GM12891 (cell line): ENCODE data around the gene PRELID1. TPM values are rescaled to one million over a fixed set of nuclear protein-coding genes. Genes with fewer than 3 reads are reported as not detected.
"Not testable (repeated sequence)": the region's sequence is repeated elsewhere in the genome, so short reads cannot be mapped to it uniquely, and the experiment has no call there.

Source experiments
- DNase-seq: peaks from one replicate; pipeline ENCODE4 v3.0.0; 2011; ENCODE audit warnings: low spot score; ENCODE audit not compliant: insufficient read length
- FAIRE-seq: peaks from 2 replicates; lab custom pipeline; 2011; peaks lifted over from hg19 to GRCh38; lab: Jason Lieb, UNC
- PAX5 ChIP-seq: IDR thresholded peaks from 2 replicates; pipeline ENCODE4 v1.6.1; 2011; ENCODE audit warnings: low read length, moderate library complexity, mild to moderate bottlenecking; ENCODE audit not compliant: insufficient read depth, severe bottlenecking
- POLR2A ChIP-seq: IDR thresholded peaks from 2 replicates; pipeline ENCODE4 v1.6.1; 2011; ENCODE audit warnings: low read depth, low read length, control low read depth
- POLR2AphosphoS5 ChIP-seq: IDR thresholded peaks from 2 replicates; pipeline ENCODE4 v1.6.1; 2011; ENCODE audit warnings: low read depth, low read length, control low read depth
- POU2F2 ChIP-seq: IDR thresholded peaks from 2 replicates; pipeline ENCODE4 v1.6.1; 2011; ENCODE audit warnings: low read depth, mild to moderate bottlenecking, control low read depth, low read length, moderate library complexity
- SPI1 ChIP-seq: IDR thresholded peaks from 2 replicates; pipeline ENCODE4 v1.6.1; 2011; ENCODE audit warnings: low read depth, low read length, control low read depth
- TAF1 ChIP-seq: IDR thresholded peaks from 2 replicates; pipeline ENCODE4 v1.6.1; 2011; ENCODE audit warnings: low read depth, low read length, control low read depth
- polyA plus RNA-seq: library from polyadenylated mRNA; unstranded; fragments of >200 nt; gene quantifications from one replicate; pipeline ENCODE4 v1.2.1, GENCODE V29; 2012; ENCODE audit warnings: low read depth, missing spikeins, inconsistent platforms; ENCODE audit not compliant: missing spikeins

PRELID1 gene
- polyA plus RNA-seq = 175 TPM

DNA sequence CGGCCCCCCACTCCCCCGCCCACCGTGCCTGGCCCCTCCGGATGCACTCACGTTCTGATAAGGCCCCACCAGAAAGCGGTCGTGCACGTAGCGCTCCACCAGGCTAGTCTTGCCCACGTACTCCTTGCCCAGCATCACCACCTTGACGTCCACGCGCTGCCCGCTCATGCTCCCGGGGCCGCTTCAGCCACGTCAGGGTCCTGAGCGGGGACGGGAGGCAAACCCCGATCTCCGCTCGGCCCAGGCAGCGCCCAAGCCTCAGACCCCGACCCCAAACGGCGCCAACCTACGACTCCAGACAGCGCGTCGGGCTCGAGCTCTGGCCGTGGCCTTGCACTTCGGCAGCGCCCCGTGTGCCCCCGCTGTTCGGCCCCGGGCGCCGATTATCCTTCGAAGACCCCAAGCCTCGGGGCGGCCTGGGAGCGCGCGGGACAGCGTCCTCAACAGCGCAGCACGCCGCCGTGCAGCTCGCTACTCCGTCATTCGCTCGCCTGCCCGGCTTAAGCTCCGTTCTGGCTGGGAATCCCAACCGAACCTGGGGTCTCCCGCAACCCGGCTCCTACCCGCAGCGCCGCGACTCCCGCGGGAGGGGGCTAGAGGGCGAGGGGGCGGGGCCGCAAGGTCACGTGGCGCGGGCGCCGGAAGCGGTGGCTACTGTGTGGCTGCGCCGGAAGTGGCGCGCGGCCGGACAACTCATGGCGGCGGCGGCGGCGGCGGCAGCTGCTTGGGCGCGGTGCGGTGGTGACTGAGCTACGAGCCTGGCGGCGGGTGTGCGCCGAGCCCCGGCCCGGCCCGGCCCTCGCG lies at the start of gene PRELID1, which contains the start of gene RAB24:
Gene PRELID1 (plus strand): TSS at position 679 of the 804 bp plus-strand sequence. CDS start 187 bp downstream, outside the sequence.
Gene RAB24 (minus strand): TSS at position 599 of the 804 bp plus-strand sequence. CDS start 431 bp downstream, at position 168.
- peak; percentile 88 for DNase-seq
- TF ChIP-seq POLR2A = peak; percentile 54; the same call in 1 of the 2 replicates
- no peak for TF ChIP-seq TAF1
- 0 out of 2 replicates have a peak, but pooled peaks have one; percentile 2 for TF ChIP-seq POLR2AphosphoS5
- TF ChIP-seq PAX5 = no peak
- peak; percentile 87 for FAIRE-seq

GRCh38 chr5:177256296-177256695 lies 47.3 kb upstream of the PRELID1 start:
- TF ChIP-seq POLR2AphosphoS5 (no peak), POLR2A (no peak), PAX5 (no peak), TAF1 (no peak), SPI1 (no peak), POU2F2 (no peak)
- no peak for FAIRE-seq
- no peak for DNase-seq

GRCh38 chr5:177258711-177259110 lies 44.9 kb upstream of the PRELID1 start:
- DNase-seq, FAIRE-seq: not testable (repeated sequence)

DNA sequence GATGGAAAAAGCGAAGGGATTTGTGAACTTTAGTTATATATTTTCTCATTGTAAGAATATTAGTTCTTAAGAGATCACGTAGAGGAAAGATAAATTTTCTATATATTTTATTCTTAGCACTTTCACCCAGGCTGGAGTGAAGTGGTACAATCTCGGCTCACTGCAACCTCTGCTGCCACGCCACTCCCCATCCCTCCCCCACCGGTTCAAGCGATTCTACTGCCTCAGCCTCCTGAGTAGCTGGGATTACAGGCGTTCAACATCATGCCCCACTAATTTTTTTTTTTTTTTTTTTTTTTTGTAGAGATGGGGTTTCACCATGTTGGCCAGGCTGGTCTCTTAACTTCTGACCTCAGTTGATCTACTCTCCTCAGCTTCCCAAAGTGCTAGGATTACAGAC lies 42.6 kb upstream of the PRELID1 start:
- FAIRE-seq (no peak), DNase-seq (no peak)
- TF ChIP-seq SPI1 (no peak), TAF1 (no peak), PAX5 (no peak), POLR2A (no peak), POLR2AphosphoS5 (no peak), POU2F2 (no peak)

GRCh38 chr5:177261510-177261909 lies 42.1 kb upstream of the PRELID1 start:
- FAIRE-seq (no peak), DNase-seq (no peak)
- no peak for TF ChIP-seq POLR2AphosphoS5
- no peak for TF ChIP-seq SPI1
- no peak for TF ChIP-seq PAX5
- no peak for TF ChIP-seq POLR2A
- no peak for TF ChIP-seq TAF1
- TF ChIP-seq POU2F2 = no peak

DNA sequence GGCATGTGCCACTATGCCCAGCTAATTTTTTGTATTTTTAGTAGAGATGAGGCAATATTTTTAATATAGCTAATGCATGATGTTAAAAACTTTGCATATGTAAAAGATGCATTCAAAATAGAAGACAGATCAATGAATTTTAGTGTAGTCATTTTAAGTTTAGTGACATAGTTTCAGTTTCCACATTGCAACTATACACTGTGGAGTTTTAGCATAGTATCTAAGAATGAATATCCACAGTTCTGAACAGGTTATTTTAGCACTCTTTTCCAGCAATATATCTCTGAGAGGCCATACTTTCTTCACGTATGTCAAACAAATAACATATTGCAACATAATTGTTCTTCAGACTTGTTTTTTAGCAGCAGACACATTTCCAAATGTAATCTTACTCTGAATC lies 39.4 kb upstream of the PRELID1 start:
- TF ChIP-seq POU2F2 = no peak
- no peak for TF ChIP-seq PAX5
- no peak for TF ChIP-seq POLR2AphosphoS5
- TF ChIP-seq POLR2A = no peak
- no peak for TF ChIP-seq TAF1
- TF ChIP-seq SPI1 = no peak
- FAIRE-seq (no peak), DNase-seq (no peak)

DNA sequence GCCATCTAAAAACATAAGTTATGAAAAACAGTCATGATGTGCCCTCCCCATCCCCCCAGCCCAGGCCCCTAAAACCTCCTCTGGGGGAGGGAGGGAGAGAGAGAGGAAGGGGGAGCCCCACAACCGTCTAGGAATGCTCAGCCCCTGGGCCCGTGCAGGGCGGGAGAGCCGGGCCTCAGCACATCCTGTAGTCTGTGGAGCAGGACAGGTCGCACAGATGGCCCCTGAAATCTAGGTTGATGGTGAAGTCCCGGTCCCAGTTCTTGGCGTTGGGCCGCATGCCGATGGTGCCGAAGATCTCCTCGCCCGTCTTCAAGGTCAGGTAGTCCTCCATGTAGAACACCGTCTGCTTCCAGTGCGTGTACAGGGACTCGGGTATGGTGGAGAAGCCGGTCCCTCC lies 38.2 kb upstream of the PRELID1 start:
- FAIRE-seq (no peak), DNase-seq (no peak)
- TF ChIP-seq TAF1 = no peak
- no peak for TF ChIP-seq SPI1
- no peak for TF ChIP-seq POLR2AphosphoS5
- TF ChIP-seq POLR2A = no peak
- no peak for TF ChIP-seq PAX5
- TF ChIP-seq POU2F2 = no peak

DNA sequence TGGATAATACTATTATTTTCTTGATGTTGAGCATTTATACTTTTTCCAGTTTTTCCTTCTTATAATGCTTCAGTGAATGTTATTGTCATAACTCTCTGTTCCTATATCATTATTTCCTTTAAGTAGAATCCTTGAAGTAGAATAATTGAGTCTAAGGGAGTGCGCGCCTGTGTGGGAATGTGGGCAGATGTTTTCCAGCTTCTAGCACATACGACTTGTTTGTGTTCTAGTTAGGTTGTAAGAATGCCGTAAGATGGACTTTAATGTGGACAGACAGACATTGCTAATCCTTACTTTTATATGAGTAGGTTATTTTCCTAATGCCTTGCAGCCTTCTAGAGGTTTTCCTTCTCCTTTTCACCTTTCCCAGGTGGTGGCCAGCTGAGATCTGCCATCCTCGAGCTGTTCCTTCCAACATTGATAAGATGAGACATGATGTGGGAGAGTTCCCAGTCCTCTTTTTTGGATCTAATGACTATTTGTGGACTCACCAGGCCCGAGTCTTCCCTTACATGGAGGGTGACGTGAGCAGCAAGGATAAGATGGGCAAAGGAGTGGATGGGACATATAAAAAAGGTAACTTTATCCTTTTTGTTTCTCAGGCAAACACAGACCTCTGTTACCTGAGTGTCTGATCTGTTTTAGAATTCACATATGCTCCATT lies 34.2 kb upstream of the PRELID1 start:
- FAIRE-seq (no peak), DNase-seq (no peak)
- TF ChIP-seq SPI1 = no peak
- no peak for TF ChIP-seq POU2F2
- TF ChIP-seq POLR2AphosphoS5 = no peak
- TF ChIP-seq PAX5 = no peak
- TF ChIP-seq TAF1 = no peak
- no peak for TF ChIP-seq POLR2A

DNA sequence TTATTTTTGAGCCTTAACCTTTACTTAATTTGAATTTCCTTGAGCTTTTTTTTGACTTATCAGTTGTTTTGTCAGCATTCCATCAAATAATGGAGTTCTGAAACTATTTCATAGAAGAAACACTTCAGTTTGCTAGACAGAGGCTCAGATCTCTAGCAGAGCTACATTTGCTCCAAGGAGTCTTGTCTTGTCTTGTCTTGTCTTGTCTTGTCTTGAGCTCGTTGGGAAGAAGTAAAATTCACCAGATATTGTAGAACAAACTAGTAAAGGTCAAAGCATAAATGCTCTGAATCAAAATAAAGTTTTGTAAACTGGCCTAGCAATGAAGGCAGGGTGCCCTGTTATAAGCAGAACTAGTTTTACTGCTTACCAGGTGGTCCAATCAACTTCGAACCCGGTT lies 33.6 kb upstream of the PRELID1 start:
- no peak for FAIRE-seq
- TF ChIP-seq PAX5 (no peak), POU2F2 (no peak), POLR2A (no peak), POLR2AphosphoS5 (no peak), SPI1 (no peak), TAF1 (no peak)
- DNase-seq = no peak
